Measurements from ENCODE around the gene WWC2.

The WWC2 gene

GRCh38 chr4:183362036-183362435 lies 263.0 kb downstream of the WWC2 start:
- DNase-seq, result no peak

GRCh38 chr4:183362916-183363542 lies 264.0 kb downstream of the WWC2 start:
- no peak for DNase-seq

GRCh38 chr4:183364025-183364424 lies 265.0 kb downstream of the WWC2 start:
- DNase-seq, result no peak

GRCh38 chr4:183366206-183366835 lies 267.3 kb downstream of the WWC2 start:
- no peak for DNase-seq

- no peak for DNase-seq
These were observed 270.0 kb downstream of the WWC2 start for GRCh38 chr4:183369073-183369472.
